HepG2 (cell line): ENCODE measurements around the gene ZNF628. TPM values are rescaled to one million over a fixed set of nuclear protein-coding genes. Genes with fewer than 3 reads are reported as not detected.
A peak's percentile ranks its signal among the peaks of the same experiment; 100 is the strongest.

ENCODE experiments used
- GATA4 ChIP-seq: sonication (generic); IDR thresholded peaks from 2 replicates; pipeline ENCODE4 v1.6.1; 2016; ENCODE audit warnings: antibody characterized with exemption, low read depth, borderline replicate concordance
- HNRNPH1 ChIP-seq: fragments of 200-400 bp; formaldehyde crosslinking; optimal IDR thresholded peaks from 2 replicates; pipeline ENCODE3; 2017; ENCODE audit warnings: mild to moderate bottlenecking, low read depth, low read length
- HOXA5 ChIP-seq: sonication (generic); formaldehyde crosslinking; IDR thresholded peaks from 2 replicates; pipeline ENCODE4 v1.4.0; 2020; ENCODE audit warnings: missing genetic modification reagents
- ISL2 ChIP-seq: sonication (generic); formaldehyde crosslinking; IDR thresholded peaks from 2 replicates; pipeline ENCODE4 v1.5.0; 2020; ENCODE audit warnings: missing genetic modification reagents
- KDM6A ChIP-seq: IDR thresholded peaks from 2 replicates; pipeline ENCODE4 v1.6.1; 2016; ENCODE audit warnings: low read depth
- MAFG ChIP-seq: sonication (generic); formaldehyde crosslinking; IDR thresholded peaks from 2 replicates; pipeline ENCODE4 v1.5.1; 2020; ENCODE audit warnings: mild to moderate bottlenecking, missing genetic modification reagents
- TFDP2 ChIP-seq: sonication (generic); formaldehyde crosslinking; IDR thresholded peaks from 2 replicates; pipeline ENCODE4 v1.4.0; 2020; ENCODE audit warnings: missing genetic modification reagents
- U2AF1 ChIP-seq: fragments of 200-400 bp; formaldehyde crosslinking; optimal IDR thresholded peaks from 2 replicates; pipeline ENCODE3; 2017; ENCODE audit warnings: mild to moderate bottlenecking, low read depth, low read length
- ZKSCAN8 ChIP-seq: IDR thresholded peaks from 2 replicates; pipeline ENCODE4 v1.6.1; 2016; ENCODE audit warnings: borderline replicate concordance, missing genetic modification reagents, missing compliant biosample characterization
- ZMAT3 ChIP-seq: sonication (generic); formaldehyde crosslinking; conservative IDR thresholded peaks from 2 replicates; pipeline ENCODE4 v1.7.0; 2021; ENCODE audit warnings: missing genetic modification reagents
- ZNF230 ChIP-seq: sonication (generic); formaldehyde crosslinking; IDR thresholded peaks from 2 replicates; pipeline ENCODE4 v1.4.0; 2020; ENCODE audit warnings: mild to moderate bottlenecking, missing genetic modification reagents
- ZNF503 ChIP-seq: sonication (generic); formaldehyde crosslinking; IDR thresholded peaks from 2 replicates; pipeline ENCODE4 v1.4.0; 2020; ENCODE audit warnings: missing genetic modification reagents
- ZNF574 ChIP-seq: sonication (generic); formaldehyde crosslinking; IDR thresholded peaks from 2 replicates; pipeline ENCODE4 v1.4.0; 2020; ENCODE audit warnings: missing genetic modification reagents
- ZNF687 ChIP-seq: sonication (generic); formaldehyde crosslinking; IDR thresholded peaks from 2 replicates; pipeline ENCODE4 v1.5.1; 2020; ENCODE audit warnings: mild to moderate bottlenecking, missing genetic modification reagents, moderate library complexity
- ZNF740 ChIP-seq: sonication (generic); formaldehyde crosslinking; IDR thresholded peaks from 2 replicates; pipeline ENCODE4 v1.4.0; 2020; ENCODE audit warnings: missing genetic modification reagents
- ZNF746 ChIP-seq: sonication (generic); formaldehyde crosslinking; IDR thresholded peaks from 2 replicates; pipeline ENCODE4 v1.8.0; 2022; ENCODE audit warnings: mild to moderate bottlenecking, missing genetic modification reagents
- ZNF773 ChIP-seq: sonication (generic); formaldehyde crosslinking; IDR thresholded peaks from 2 replicates; pipeline ENCODE4 v1.4.0; 2020; ENCODE audit warnings: missing genetic modification reagents, borderline replicate concordance
- polyA plus RNA-seq, 8 experiments: library from polyadenylated mRNA; depleted of rRNA in 3 of 8; stranded (reverse) in 7 of 8; unstranded in 1 of 8; fragments of >200 nt; fragmentation: Illumina TruSeq in 4 of 8; extraction: Trizol in 4 of 8; gene quantifications; 2 replicates each; pipeline versions ENCODE4 v1.2.1 to v1.2.3, GENCODE V29; 2011 to 2016; ENCODE audit warnings: low read depth in 4 of 8, missing spikeins in 1 of 8, mixed read lengths in 1 of 8; ENCODE audit not compliant: insufficient read depth in 1 of 8
- total RNA-seq, 5 experiments: library from RNA; depleted of rRNA; stranded (reverse); fragments of >200 nt; fragmentation: Illumina TruSeq; extraction: Trizol; gene quantifications; 2 replicates each; pipeline ENCODE4 v1.2.3, GENCODE V29; 2016; ENCODE audit warnings: low read depth in 1 of 5

Gene ZNF628
- total and polyA plus RNA-seq, 2 of the 13 experiments (the other 11 are each of a cell fraction or from before 2014, with no cell fraction given): 0.54 to 1.2 TPM

- TF ChIP-seq TFDP2 (CRISPR knock-in tag): 0 out of 2 replicates have a peak, but pooled peaks have one; percentile 48
- TF ChIP-seq GATA4: no peak
- TF ChIP-seq ZNF746: no peak
- TF ChIP-seq HNRNPH1: no peak
- peak; percentile 34; the same call in 1 of the 2 replicates for TF ChIP-seq ZNF574 (CRISPR knock-in tag)
- no peak for TF ChIP-seq KDM6A (CRISPR knock-in tag)
- TF ChIP-seq ZMAT3 (CRISPR knock-in tag): 0 out of 2 replicates have a peak, but pooled peaks have one; percentile 24
- 0 out of 2 replicates have a peak, but pooled peaks have one; percentile 33 for TF ChIP-seq HOXA5 (CRISPR knock-in tag)
- TF ChIP-seq ZNF230 (CRISPR knock-in tag): no peak
- no peak for TF ChIP-seq ZNF773 (CRISPR knock-in tag)
- no peak for TF ChIP-seq ZNF503 (CRISPR knock-in tag)
- TF ChIP-seq ZNF687 (CRISPR knock-in tag): peak; percentile 81
- TF ChIP-seq ZNF740 (CRISPR knock-in tag): 0 out of 2 replicates have a peak, but pooled peaks have one; percentile 68
- peak; percentile 81; the same call in 1 of the 2 replicates for TF ChIP-seq ZKSCAN8 (CRISPR knock-in tag)
- TF ChIP-seq U2AF1: no peak
- no peak for TF ChIP-seq MAFG (CRISPR knock-in tag)
- TF ChIP-seq ISL2 (CRISPR knock-in tag): 0 out of 2 replicates have a peak, but pooled peaks have one; percentile 39
These were observed 9.0 kb upstream of the ZNF628 start (continued) for GRCh38 chr19:55467236-55468053.
